NT2/D1 (cell line): ENCODE measurements around the gene FASN.

ENCODE experiments used
- SUZ12 ChIP-seq: IDR thresholded peaks from 2 replicates; pipeline ENCODE4 v1.6.1; 2011; ENCODE audit not compliant: insufficient read length, insufficient read depth; ENCODE audit errors: extremely low read depth
- YY1 ChIP-seq: IDR thresholded peaks from 2 replicates; pipeline ENCODE4 v1.6.1; 2011; ENCODE audit not compliant: insufficient read length, insufficient read depth

DNA sequence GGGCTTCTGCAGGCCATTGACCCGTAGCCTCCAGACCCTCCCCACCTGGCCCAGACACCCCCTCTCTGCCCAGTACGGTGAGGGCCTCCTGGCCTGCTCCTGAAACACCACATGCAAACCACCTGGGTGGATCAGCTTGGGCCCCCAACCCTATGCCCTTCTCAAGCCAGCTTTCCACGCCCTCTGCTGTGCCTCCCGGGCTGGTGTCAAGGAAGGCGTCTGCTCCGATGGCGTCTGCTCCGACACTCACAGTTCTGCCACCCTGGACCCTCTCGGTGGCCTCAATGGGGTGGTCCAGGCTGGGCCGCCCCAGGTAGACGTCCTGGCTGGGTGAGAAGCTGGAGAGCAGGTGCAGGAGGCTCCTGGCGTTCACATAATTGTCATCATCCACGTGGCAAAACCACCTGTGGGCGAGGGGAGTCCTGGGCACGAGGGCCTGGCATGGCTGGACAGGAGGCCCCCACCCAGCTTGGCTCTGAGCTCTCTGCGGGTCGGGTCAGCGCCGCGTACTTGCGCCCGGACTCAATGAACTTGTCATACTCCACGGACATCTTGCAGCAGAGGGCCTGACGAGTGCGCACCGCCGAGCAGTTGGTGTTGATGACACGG is 47.8 kb downstream of the FASN start:
- no peak for TF ChIP-seq YY1
- no peak for TF ChIP-seq SUZ12
